Stimulated activated CD4-positive, alpha-beta T cell treated with anti-CD3 and anti-CD28 coated beads, Interleukin-15, amount 100 ng/mL, for 24 hours (primary cell): ENCODE results near the gene TBXA2R.
"Not testable (repeated sequence)": the region's sequence is repeated elsewhere in the genome, so short reads cannot be mapped to it uniquely, and the experiment has no call there.

ENCODE experiments used
- DNase-seq: peaks from one replicate; pipeline ENCODE4 v3.0.0-alpha.2; 2020

The TBXA2R gene

GRCh38 chr19:3606690-3607289 lies at the start of gene TBXA2R:
TSS of gene TBXA2R (minus strand) at chr19:3606875. CDS start at chr19:3600634, 6,241 bp downstream.
- peak; percentile 77 for DNase-seq

GRCh38 chr19:3656073-3656746 lies 49.5 kb upstream of the TBXA2R start:
- DNase-seq, result no peak

- no peak for DNase-seq
Observed at GRCh38 chr19:3655402-3656072, 48.9 kb upstream of the TBXA2R start.

GRCh38 chr19:3653865-3654513 lies 47.3 kb upstream of the TBXA2R start:
- DNase-seq, result no peak

- DNase-seq, result no peak
Observed at GRCh38 chr19:3653081-3653795, 46.6 kb upstream of the TBXA2R start.

- DNase-seq, result no peak
Observed at GRCh38 chr19:3652422-3652821, 45.7 kb upstream of the TBXA2R start.

GRCh38 chr19:3651684-3652083 lies 45.0 kb upstream of the TBXA2R start:
- DNase-seq, result no peak

- DNase-seq, result no peak
Observed at GRCh38 chr19:3649888-3650287, 43.2 kb upstream of the TBXA2R start.

GRCh38 chr19:3648037-3648905 lies 41.6 kb upstream of the TBXA2R start:
- DNase-seq, result no peak

- DNase-seq, result not testable (repeated sequence)
Observed at GRCh38 chr19:3647102-3647501, 40.4 kb upstream of the TBXA2R start.

GRCh38 chr19:3646336-3647092 lies 39.8 kb upstream of the TBXA2R start:
- no peak for DNase-seq

- DNase-seq, result no peak
Observed at GRCh38 chr19:3645726-3646125, 39.1 kb upstream of the TBXA2R start.

- no peak for DNase-seq
Observed at GRCh38 chr19:3645067-3645396, 38.4 kb upstream of the TBXA2R start.

GRCh38 chr19:3644351-3645066 lies 37.8 kb upstream of the TBXA2R start:
- no peak for DNase-seq

- DNase-seq, result no peak
Observed at GRCh38 chr19:3643674-3644313, 37.1 kb upstream of the TBXA2R start.

- peak; percentile 45 for DNase-seq
Observed at GRCh38 chr19:3642987-3643673, 36.5 kb upstream of the TBXA2R start.

- no peak for DNase-seq
Observed at GRCh38 chr19:3642296-3642695, 35.6 kb upstream of the TBXA2R start.

GRCh38 chr19:3641515-3642269 lies 35.0 kb upstream of the TBXA2R start:
- DNase-seq, result no peak

GRCh38 chr19:3639479-3639878 lies 32.8 kb upstream of the TBXA2R start:
- no peak for DNase-seq
